Left lung (tissue), 10 donors: ENCODE measurements around the gene TMEM131L. TPM values are rescaled to one million over a fixed set of nuclear protein-coding genes. Genes with fewer than 3 reads are reported as not detected.

Source experiments
- ATAC-seq: fragments of 200-7000 bp; cut with Tn5 transposase; one replicate; pipeline ENCODE4 v1.9.1; 2020; ENCODE audit warnings: moderate library complexity
- DNase-seq, 4 donors: peaks; one replicate each; pipeline ENCODE4 v3.0.0-alpha.2; 2013 to 2020
- H3K27ac ChIP-seq, 2 donors: fragments of 200-600 bp; sonication (generic) in 1 of 2; one replicate each; pipeline versions ENCODE4 v1.5.0 to v1.8.0; 2020 to 2021
- H3K27me3 ChIP-seq, 2 donors: fragments of 200-600 bp; sonication (generic) in 1 of 2; one replicate each; pipeline versions ENCODE4 v1.5.0 to v1.8.0; 2020 to 2021
- H3K36me3 ChIP-seq, 2 donors: fragments of 200-600 bp; sonication (generic) in 1 of 2; one replicate each; pipeline versions ENCODE4 v1.5.0 to v1.8.0; 2020 to 2021
- H3K4me1 ChIP-seq, 2 donors: fragments of 200-600 bp; one replicate each; pipeline ENCODE4 v1.8.0; 2021
- H3K4me3 ChIP-seq, 2 donors: fragments of 200-600 bp; sonication (generic) in 1 of 2; one replicate each; pipeline versions ENCODE4 v1.5.0 to v1.8.0; 2020 to 2021; ENCODE audit warnings: mild to moderate bottlenecking in 1 of 2
- H3K9me3 ChIP-seq, 2 donors: fragments of 200-600 bp; sonication (generic) in 1 of 2; one replicate each; pipeline versions ENCODE4 v1.5.0 to v1.8.0; 2020 to 2021
- CTCF ChIP-seq, 2 donors: fragments of 200-600 bp; sonication (generic) in 1 of 2; IDR thresholded peaks; one replicate each; pipeline versions ENCODE4 v1.5.0 to v1.8.0; 2021; ENCODE audit warnings: antibody characterized with exemption in 2 of 2
- intact Hi-C, 2 donors: fragments of 100-400 bp; cut with DNase I; formaldehyde crosslinking; loops; one replicate each; pipeline versions ENCODE4 v1.11.2 to v1.14.2; 2022
- polyA plus RNA-seq, 6 donors: library from polyadenylated mRNA; unstranded; fragments of 120-200 nt; gene quantifications; one replicate each; pipeline ENCODE4 v1.2.1, GENCODE V29; 2013; ENCODE audit not compliant: insufficient read length in 6 of 6
- total RNA-seq, 2 donors: library from RNA; stranded (reverse); fragmentation: NEBNext Ultra II Directional; extraction: Animal tissue kit (Norgen Biotek cat#: 25700); gene quantifications; one replicate each; pipeline ENCODE4 v1.2.1, GENCODE V29; 2021
- donor health status: DM: no; HTN: yes; CAD: no.
- donor health status: DM: no; HTN: no; CAD: no.

Gene TMEM131L
- total and polyA plus RNA-seq, 8 donors, result 17.6 to 34.2 (median 30.4) TPM

DNA sequence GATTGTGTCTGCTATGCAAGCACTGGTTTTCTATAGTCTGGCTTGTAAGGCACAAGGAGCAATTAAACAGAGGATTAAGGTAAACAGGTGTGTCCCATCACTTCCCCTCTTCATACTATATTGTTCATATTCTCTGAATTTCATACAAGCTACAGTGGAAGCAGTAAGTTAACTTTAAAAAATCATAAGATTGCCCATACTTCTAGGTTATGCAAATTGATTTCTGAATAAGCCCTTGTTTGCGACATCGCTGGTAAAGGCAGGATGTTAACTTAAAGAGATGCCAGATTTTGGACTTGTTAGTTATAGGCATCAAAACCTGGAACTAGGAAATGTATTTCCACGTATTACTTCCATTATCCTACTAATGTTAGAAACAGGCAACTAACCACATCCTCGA is 1.0 kb upstream of the TMEM131L start:
- intact Hi-C loops, result no loop called here
- peak overlapping the region; percentile 89 to 92 for H3K4me3 ChIP-seq
- no peaks in the 10 kb centered on the region for H3K36me3 ChIP-seq
- no peak for DNase-seq
- no peak for ATAC-seq
- TF ChIP-seq CTCF (IDR thresholded peaks at IDR 0.05), result no peak
- peaks cover 3 to 43% of the 10 kb centered on the region in 2 donors for H3K4me1 ChIP-seq
- peak overlapping the region in 1 of 2 donors; percentile 95 for H3K27ac ChIP-seq
- H3K27me3 ChIP-seq, result no peaks in the 10 kb centered on the region
- no peaks in the 10 kb centered on the region for H3K9me3 ChIP-seq

DNA sequence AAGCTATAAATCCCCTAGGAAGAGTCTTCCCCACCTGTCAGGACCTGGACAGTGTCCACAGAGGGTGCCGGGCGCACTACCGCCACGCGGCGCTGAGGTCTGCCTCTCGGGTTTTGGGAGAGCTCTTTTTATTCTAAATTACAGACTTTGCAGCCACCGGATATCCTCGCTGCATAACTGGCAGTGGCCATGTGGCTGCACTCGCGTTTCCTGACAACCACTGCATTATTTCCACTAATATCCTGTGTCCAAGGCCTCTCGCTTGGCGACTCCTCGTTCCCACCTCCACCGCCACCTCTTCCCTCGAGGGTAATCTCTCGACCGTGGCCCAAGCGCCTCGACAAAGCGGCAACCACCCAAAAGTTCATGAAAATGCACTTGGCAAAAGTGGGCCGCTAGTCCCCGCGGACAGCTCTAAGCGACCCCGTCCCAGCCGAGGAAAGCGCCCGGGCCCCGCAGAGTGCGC is 512 bp upstream of the TMEM131L start:
- ATAC-seq, result peak; percentile 39
- no peaks in the 10 kb centered on the region for H3K9me3 ChIP-seq
- DNase-seq, result peak; percentile 51 to 83 (median 72)
- intact Hi-C loops, result no loop called here
- peaks cover 3 to 48% of the 10 kb centered on the region in 2 donors for H3K4me1 ChIP-seq
- H3K27ac ChIP-seq, result peak overlapping the region in 1 of 2 donors; percentile 95
- TF ChIP-seq CTCF (IDR thresholded peaks at IDR 0.05), result no peak
- H3K27me3 ChIP-seq, result no peaks in the 10 kb centered on the region
- H3K36me3 ChIP-seq, result no peaks in the 10 kb centered on the region
- H3K4me3 ChIP-seq, result peak overlapping the region; percentile 89 to 92

- H3K27me3 ChIP-seq, result no peaks in the 10 kb centered on the region
- peak overlapping the region; percentile 89 to 92 for H3K4me3 ChIP-seq
- peaks cover 3 to 64% of the 10 kb centered on the region in 2 donors for H3K4me1 ChIP-seq
- TF ChIP-seq CTCF (IDR thresholded peaks at IDR 0.05), result no peak
- DNase-seq (peak in 3 of 4 donors; percentile 54 to 93 (median 88)), ATAC-seq (peak; percentile 84)
- intact Hi-C loops, result no loop called here
- H3K36me3 ChIP-seq, result no peaks in the 10 kb centered on the region
- H3K9me3 ChIP-seq, result no peaks in the 10 kb centered on the region
- H3K27ac ChIP-seq, result peak overlapping the region; percentile 82 to 95
These were observed 1.1 kb downstream of the TMEM131L start for GRCh38 chr4:153466949-153467896.

DNA sequence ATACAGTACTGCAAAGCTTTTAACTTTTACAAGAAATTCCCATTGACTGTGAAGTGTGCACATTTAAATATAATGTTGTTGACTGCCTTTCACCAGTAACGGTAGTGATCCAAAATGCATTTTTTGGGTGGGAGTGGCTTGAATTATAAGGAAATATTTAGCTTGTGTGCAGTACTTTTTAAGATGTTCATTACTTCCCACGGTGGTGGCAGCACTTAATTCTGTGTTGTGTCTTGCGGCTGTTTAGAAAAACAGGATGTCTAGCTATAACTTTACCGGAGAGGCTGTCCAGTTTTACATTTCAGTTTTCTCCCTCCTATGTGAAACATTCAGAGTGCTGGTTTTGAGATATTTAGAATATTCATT is 1.7 kb downstream of the TMEM131L start:
- H3K4me1 ChIP-seq, result peaks cover 3 to 69% of the 10 kb centered on the region in 2 donors
- peak in 1 of 4 donors; percentile 40 for DNase-seq
- H3K4me3 ChIP-seq, result peak overlapping the region; percentile 89 to 92
- intact Hi-C loops, result no loop called here
- no peaks in the 10 kb centered on the region for H3K36me3 ChIP-seq
- no peaks in the 10 kb centered on the region for H3K27me3 ChIP-seq
- H3K27ac ChIP-seq, result peak overlapping the region in 1 of 2 donors; percentile 95
- ATAC-seq, result no peak
- no peak for TF ChIP-seq CTCF (IDR thresholded peaks at IDR 0.05)
- H3K9me3 ChIP-seq, result no peaks in the 10 kb centered on the region

DNA sequence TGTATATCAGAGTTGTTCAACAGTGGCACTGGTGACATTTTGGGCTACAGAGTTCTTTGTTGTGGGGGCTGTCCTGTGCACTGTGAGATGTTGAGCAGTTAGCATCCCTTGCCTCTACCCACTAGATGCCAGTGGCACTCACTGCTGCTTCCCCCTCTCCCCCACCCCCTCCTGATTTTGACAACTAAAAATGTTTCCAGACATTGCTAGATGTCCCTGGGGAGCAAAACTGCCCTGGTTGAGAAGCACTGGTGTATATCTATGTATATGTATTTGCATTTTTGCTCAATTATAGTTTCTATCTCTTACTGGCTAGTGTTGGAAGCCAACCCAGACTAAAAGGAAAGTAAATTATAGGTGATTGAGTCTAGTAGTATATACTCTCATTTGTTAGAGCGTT is 2.4 kb downstream of the TMEM131L start:
- Histone ChIP-seq H3K4me3 (peak overlapping the region in 1 of 2 donors; percentile 92), H3K4me1 (peaks cover 3 to 70% of the 10 kb centered on the region in 2 donors), H3K9me3 (no peaks in the 10 kb centered on the region), H3K27me3 (no peaks in the 10 kb centered on the region), H3K27ac (peak overlapping the region in 1 of 2 donors; percentile 95), H3K36me3 (peaks cover 0 to 2% of the 10 kb centered on the region in 2 donors)
- intact Hi-C loops, result no loop called here
- ATAC-seq (no peak), DNase-seq (no peak)
- no peak for TF ChIP-seq CTCF (IDR thresholded peaks at IDR 0.05)
